GM12878 (cell line): Measurements from ENCODE around the gene PLPPR1. TPM values are rescaled to one million over a fixed set of nuclear protein-coding genes. Genes with fewer than 3 reads are reported as not detected.

Source experiments
- ATAC-seq: fragments of 200-7000 bp; cut with Tn5 transposase; 3 replicates; pipeline ENCODE4 v1.9.1; 2020; ENCODE audit warnings: mild to moderate bottlenecking, moderate library complexity
- BruUV-seq: library from RNA; stranded (reverse); fragments of 400-500 nt; replicated peaks from 2 replicates; lab custom pipeline; 2021; lab: Mats Ljungman, UMichigan
- CTCF ChIA-PET: fragments of 300-600 bp; sonication (Branson Sonifier 250); formaldehyde crosslinking; extraction: SDS; loops from one replicate; lab custom pipeline; 2021; ENCODE audit warnings: inconsistent platforms; lab: Yijun Ruan, JAX
- POLR2A ChIA-PET: fragments of 350-600 bp; formaldehyde crosslinking; extraction: SDS; loops from one replicate; lab custom pipeline; 2021; ENCODE audit warnings: inconsistent platforms; lab: Charles Lee
- RAD21 ChIA-PET: fragments of 300-600 bp; sonication (Branson Sonifier 250); formaldehyde crosslinking; loops from one replicate; lab custom pipeline; 2023; ENCODE audit warnings: antibody characterized with exemption; ENCODE audit not compliant: unreplicated experiment; lab: Charles Lee
- SMC1A ChIA-PET: fragments of 300-600 bp; sonication (Branson Sonifier 250); formaldehyde crosslinking; loops from one replicate; lab custom pipeline; 2023; ENCODE audit not compliant: unreplicated experiment, uncharacterized antibody; lab: Charles Lee
- DNase-seq: peaks from one replicate; pipeline ENCODE4 v3.0.0-alpha.2; 2011; ENCODE audit warnings: low read depth, low spot score
- FAIRE-seq: peaks from 3 replicates; lab custom pipeline; 2011; peaks lifted over from hg19 to GRCh38; lab: Jason Lieb, UNC
- H2AFZ ChIP-seq: 2 replicates; pipeline ENCODE4 v1.6.0; 2011; ENCODE audit warnings: low read depth, low read length, control low read depth; ENCODE audit not compliant: control insufficient read depth
- H3K27ac ChIP-seq: 2 replicates; pipeline ENCODE4 v1.5.1; 2011; ENCODE audit warnings: control low read depth; ENCODE audit not compliant: control insufficient read depth, insufficient read depth
- H3K27me3 ChIP-seq, 2 experiments: replicated peaks in 1 of 2; 2 replicates each; pipeline versions ENCODE4 v1.6.0 to v1.6.1; 2011; ENCODE audit warnings: low read length in 1 of 2; ENCODE audit not compliant: control insufficient read depth in 2 of 2, insufficient read depth in 2 of 2
- H3K36me3 ChIP-seq, 2 experiments: 2 replicates each; pipeline ENCODE4 v1.5.1; 2011; ENCODE audit warnings: low read length in 1 of 2; ENCODE audit not compliant: control insufficient read depth in 2 of 2, insufficient read depth in 2 of 2
- H3K4me1 ChIP-seq: 2 replicates; pipeline ENCODE4 v1.6.1; 2011; ENCODE audit warnings: mild to moderate bottlenecking, low read length, moderate library complexity, mixed read lengths; ENCODE audit not compliant: control insufficient read depth, insufficient read depth
- H3K4me2 ChIP-seq: 2 replicates; pipeline ENCODE4 v1.6.0; 2011; ENCODE audit warnings: control low read depth; ENCODE audit not compliant: control insufficient read depth, insufficient read depth
- H3K4me3 ChIP-seq: fragments of 200-600 bp; sonication (generic); 2 replicates; pipeline ENCODE4 v1.5.1; 2016
- H3K79me2 ChIP-seq: 2 replicates; pipeline ENCODE4 v1.6.0; 2011; ENCODE audit warnings: low read length; ENCODE audit not compliant: control insufficient read depth, insufficient read depth
- H3K9ac ChIP-seq: 2 replicates; pipeline ENCODE4 v1.8.0; 2011; ENCODE audit warnings: low read length, control low read depth, mixed read lengths; ENCODE audit not compliant: control insufficient read depth, insufficient read depth
- H3K9me3 ChIP-seq: replicated peaks from 3 replicates; pipeline ENCODE4 v1.5.1; 2011; ENCODE audit warnings: mild to moderate bottlenecking, low read length; ENCODE audit not compliant: control insufficient read depth, insufficient read depth
- H4K20me1 ChIP-seq: 2 replicates; pipeline ENCODE4 v1.6.0; 2011; ENCODE audit not compliant: control insufficient read depth, insufficient read depth
- BCL11A ChIP-seq: IDR thresholded peaks from 2 replicates; pipeline ENCODE4 v1.6.1; 2011; ENCODE audit warnings: low read depth, low read length
- BRCA1 ChIP-seq: IDR thresholded peaks from 2 replicates; pipeline ENCODE4 v1.6.1; 2011; ENCODE audit warnings: low read depth, low read length, improper control_type of control experiment
- CHD4 ChIP-seq: fragments of 200-600 bp; sonication (generic); IDR thresholded peaks from 2 replicates; pipeline ENCODE4 v1.6.1; 2016; ENCODE audit warnings: mild to moderate bottlenecking
- GABPA ChIP-seq: IDR thresholded peaks from 2 replicates; pipeline ENCODE4 v1.6.1; 2014; ENCODE audit warnings: antibody characterized with exemption, low read depth, mild to moderate bottlenecking, inconsistent platforms
- KDM1A ChIP-seq: fragments of 200-600 bp; sonication (generic); IDR thresholded peaks from 2 replicates; pipeline ENCODE4 v1.6.1; 2016; ENCODE audit warnings: borderline replicate concordance
- MTA2 ChIP-seq: fragments of 450-650 bp; IDR thresholded peaks from 2 replicates; pipeline ENCODE4 v1.6.1; 2016; ENCODE audit warnings: low read depth, mild to moderate bottlenecking, moderate library complexity
- MXI1 ChIP-seq: fragments of 150-350 bp; IDR thresholded peaks from 2 replicates; pipeline ENCODE4 v1.6.1; 2011; ENCODE audit warnings: low read depth, mild to moderate bottlenecking, inconsistent platforms, low read length, improper control_type of control experiment
- MYB ChIP-seq: fragments of 150-350 bp; IDR thresholded peaks from 2 replicates; pipeline ENCODE4 v1.6.1; 2014; ENCODE audit warnings: mild to moderate bottlenecking, low read depth, low read length, borderline replicate concordance
- NFYA ChIP-seq: IDR thresholded peaks from 2 replicates; pipeline ENCODE4 v1.6.1; 2011; ENCODE audit warnings: low read depth, mild to moderate bottlenecking, low read length, improper control_type of control experiment, borderline replicate concordance
- ZBTB11 ChIP-seq: fragments of 450-650 bp; formaldehyde crosslinking; IDR thresholded peaks from 2 replicates; pipeline ENCODE4 v1.5.0; 2022; ENCODE audit warnings: mild to moderate bottlenecking, missing genetic modification characterization
- ZBTB4 ChIP-seq: fragments of 450-650 bp; formaldehyde crosslinking; IDR thresholded peaks from 2 replicates; pipeline ENCODE4 v1.4.0; 2022; ENCODE audit warnings: mild to moderate bottlenecking, moderate library complexity
- ZBTB40 ChIP-seq: fragments of 450-650 bp; IDR thresholded peaks from 2 replicates; pipeline ENCODE4 v1.6.1; 2016; ENCODE audit warnings: mild to moderate bottlenecking, moderate library complexity, borderline replicate concordance
- ZNF274 ChIP-seq: IDR thresholded peaks from one replicate; pipeline ENCODE4 v1.8.0; 2011; ENCODE audit not compliant: insufficient read length, insufficient read depth
- WGBS: methylation state at CpG from one replicate; pipeline ENCODE4 v1.1.6; 2016; ENCODE audit warnings: low lambda C conversion rate; ENCODE audit not compliant: insufficient replicate concordance, insufficient coverage; ENCODE audit errors: missing lambda C conversion rate; 5-methylcytosine and 5-hydroxymethylcytosine counted together
- in situ Hi-C: fragments of 300-500 bp; cut with MboI; formaldehyde crosslinking; loops from 9 replicates; pipeline ENCODE4 v1.14.3; 2018; ENCODE audit warnings: mixed read lengths
- intact Hi-C: fragments of 100-400 bp; cut with micrococcal nuclease; formaldehyde crosslinking; loops from one replicate; pipeline ENCODE4 v1.14.2; 2022; ENCODE audit not compliant: unreplicated experiment
- polyA plus RNA-seq, 11 experiments: library from polyadenylated mRNA; depleted of rRNA in 4 of 11; unstranded in 6 of 11; stranded (reverse) in 5 of 11; fragments of >200 nt; fragmentation: Nextera tagmentation in 4 of 11; fragmentation: Illumina TruSeq in 1 of 11; extraction: Ambion mirVana in 4 of 11; extraction: Trizol in 1 of 11; gene quantifications; 1 replicate in 1 of 11; 2 replicates in 10 of 11; pipeline versions ENCODE4 v1.2.1 to v1.2.3, GENCODE V29; 2011 to 2016; ENCODE audit warnings: inconsistent platforms in 2 of 11, missing spikeins in 2 of 11, low read depth in 1 of 11
- total RNA-seq, 4 experiments: library from RNA; depleted of rRNA in 3 of 4; stranded (reverse); fragments of >200 nt in 3 of 4; fragmentation: Illumina TruSeq in 1 of 4; extraction: Trizol in 1 of 4; gene quantifications; 2 replicates each; pipeline versions ENCODE4 v1.2.1 to v1.2.3, GENCODE V29; 2013 to 2021

PLPPR1 gene
- total and polyA plus RNA-seq, 10 of the 15 experiments (the other 5 are each of a cell fraction or from before 2014, with no cell fraction given), result 0.69 TPM; not detected in 9

GRCh38 chr9:101026824-101027223, 1.7 kb upstream of the PLPPR1 start:
- Histone ChIP-seq H3K9ac (no peak overlapping the region), H3K27me3 (peaks cover 2 to 7% of the 10 kb centered on the region in 2 experiments; a peak in 3 of 4 replicates), H2AFZ (no peak overlapping the region), H3K4me1 (no peaks in the 10 kb centered on the region), H4K20me1 (no peaks in the 10 kb centered on the region), H3K27ac (no peak overlapping the region), H3K9me3 (no peaks in the 10 kb centered on the region), H3K36me3 (no peaks in the 10 kb centered on the region), H3K79me2 (no peaks in the 10 kb centered on the region), H3K4me2 (no peak overlapping the region), H3K4me3 (no peak overlapping the region)
- DNase-seq (no peak), FAIRE-seq (no peak), ATAC-seq (no peak)
- ChIA-PET SMC1A (no interaction called here), CTCF (no interaction called here), RAD21 (no interaction called here), POLR2A (no interaction called here)
- in situ Hi-C loops (no loop called here), intact Hi-C loops (no loop called here)
- WGBS, result 38% methylated on average over 4 of the region's 4 CpGs
- no TSS peak for BruUV-seq
- TF ChIP-seq NFYA (no peak), ZBTB11 (CRISPR knock-in tag) (no peak), ZBTB4 (CRISPR knock-in tag) (no peak), CHD4 (no peak), KDM1A (no peak), ZNF274 (no peak), BCL11A (no peak), MTA2 (no peak), MXI1 (no peak), GABPA (no peak), MYB (no peak), BRCA1 (no peak), ZBTB40 (no peak)
